Neuronal stem cell (in vitro differentiated cells): ENCODE results near the gene SCPEP1.

ENCODE experiments used
- DNase-seq: peaks from one replicate; pipeline ENCODE4 v3.0.0-alpha.2; 2013; ENCODE audit warnings: low spot score
- H2AFZ ChIP-seq: one replicate; pipeline ENCODE4 v1.6.1; 2013; ENCODE audit warnings: mild to moderate bottlenecking, low read length, inconsistent platforms
- H2AK5ac ChIP-seq: 2 replicates; pipeline ENCODE4 v1.6.1; 2013; ENCODE audit warnings: low read depth, mild to moderate bottlenecking, inconsistent platforms, low read length, moderate library complexity, mixed read lengths
- H2BK120ac ChIP-seq: 2 replicates; pipeline ENCODE4 v1.6.1; 2013; ENCODE audit warnings: low read depth, mild to moderate bottlenecking, inconsistent platforms, low read length, moderate library complexity, mixed read lengths
- H2BK12ac ChIP-seq: one replicate; pipeline ENCODE4 v1.6.1; 2013; ENCODE audit warnings: low read length, inconsistent platforms
- H2BK15ac ChIP-seq: 2 replicates; pipeline ENCODE4 v1.6.1; 2013; ENCODE audit warnings: mild to moderate bottlenecking, low read length, inconsistent platforms, mixed read lengths
- H2BK5ac ChIP-seq: one replicate; pipeline ENCODE4 v1.6.1; 2013; ENCODE audit warnings: inconsistent platforms, mild to moderate bottlenecking, low read length, moderate library complexity
- H3K14ac ChIP-seq: one replicate; pipeline ENCODE4 v1.6.1; 2013; ENCODE audit warnings: low read length, inconsistent platforms
- H3K18ac ChIP-seq: 2 replicates; pipeline ENCODE4 v1.6.1; 2013; ENCODE audit warnings: low read length, inconsistent platforms
- H3K23ac ChIP-seq: 2 replicates; pipeline ENCODE4 v1.6.1; 2013; ENCODE audit warnings: low read depth, mild to moderate bottlenecking, mixed read lengths, low read length, inconsistent platforms; ENCODE audit not compliant: poor library complexity
- H3K27ac ChIP-seq: replicated peaks from 3 replicates; pipeline ENCODE4 v1.5.1; 2013; ENCODE audit warnings: low read length, inconsistent platforms
- H3K27me3 ChIP-seq, 3 experiments: 2 replicates each; pipeline ENCODE4 v1.6.1; 2013; ENCODE audit warnings: low read length in 3 of 3, mild to moderate bottlenecking in 2 of 3, inconsistent platforms in 1 of 3, low read depth in 1 of 3, mixed read lengths in 1 of 3, moderate library complexity in 1 of 3; ENCODE audit not compliant: control insufficient read depth in 3 of 3, insufficient read depth in 3 of 3
- H3K36me3 ChIP-seq, 2 donors: replicated peaks in 1 of 2; 2 replicates each; pipeline ENCODE4 v1.6.1; 2013; ENCODE audit warnings: low read length in 2 of 2; ENCODE audit not compliant: control insufficient read depth in 2 of 2, insufficient read depth in 2 of 2
- H3K4ac ChIP-seq: 2 replicates; pipeline ENCODE4 v1.6.1; 2013; ENCODE audit warnings: inconsistent platforms, mild to moderate bottlenecking, low read length, moderate library complexity
- H3K4me1 ChIP-seq, 2 donors: 1 replicate in 1 of 2; 2 replicates in 1 of 2; pipeline ENCODE4 v1.6.1; 2013; ENCODE audit warnings: low read length in 2 of 2, low read depth in 1 of 2; ENCODE audit not compliant: control insufficient read depth in 2 of 2, insufficient read depth in 1 of 2
- H3K4me2 ChIP-seq: one replicate; pipeline ENCODE4 v1.6.1; 2013; ENCODE audit warnings: mild to moderate bottlenecking, low read length, inconsistent platforms; ENCODE audit not compliant: insufficient read depth, poor library complexity, severe bottlenecking
- H3K4me3 ChIP-seq, 2 donors: 2 replicates each; pipeline ENCODE4 v1.5.1; 2013; ENCODE audit warnings: low read length in 2 of 2, mild to moderate bottlenecking in 2 of 2, inconsistent platforms in 1 of 2, moderate library complexity in 1 of 2
- H3K79me1 ChIP-seq: one replicate; pipeline ENCODE4 v1.6.1; 2013; ENCODE audit warnings: low read depth, mild to moderate bottlenecking, inconsistent platforms, low read length, moderate library complexity
- H3K9ac ChIP-seq: one replicate; pipeline ENCODE4 v1.6.1; 2013; ENCODE audit warnings: mild to moderate bottlenecking, low read depth, low read length, inconsistent platforms; ENCODE audit not compliant: poor library complexity
- H3K9me3 ChIP-seq, 2 donors: replicated peaks in 1 of 2; 2 replicates each; pipeline versions ENCODE3 to v1.6.1; 2013; ENCODE audit warnings: low read length in 2 of 2, mild to moderate bottlenecking in 2 of 2, inconsistent platforms in 1 of 2, low read depth in 1 of 2, mixed read lengths in 1 of 2, moderate library complexity in 1 of 2; ENCODE audit not compliant: control insufficient read depth in 2 of 2, insufficient read depth in 1 of 2
- H4K8ac ChIP-seq: one replicate; pipeline ENCODE4 v1.6.1; 2013; ENCODE audit warnings: low read depth, mild to moderate bottlenecking, inconsistent platforms, low read length, moderate library complexity
- H4K91ac ChIP-seq: one replicate; pipeline ENCODE4 v1.6.1; 2013; ENCODE audit warnings: low read length, low read depth, mild to moderate bottlenecking, inconsistent platforms; ENCODE audit not compliant: poor library complexity
- WGBS, 2 donors: extraction: QIAGEN DNeasy Blood & Tissue Kit; methylation state at CpG; one replicate each; pipeline ENCODE4 v1.1.7; 2013; ENCODE audit warnings: missing lambda C conversion rate in 2 of 2, mixed read lengths in 1 of 2; ENCODE audit not compliant: insufficient read length in 2 of 2, insufficient replicate concordance in 1 of 2; ENCODE audit errors: extremely low coverage in 2 of 2; 5-methylcytosine and 5-hydroxymethylcytosine counted together

SCPEP1 gene

GRCh38 chr17:57021226-57021940 lies 43.5 kb downstream of the SCPEP1 start:
- Histone ChIP-seq H4K91ac (no peak overlapping the region), H2BK120ac (no peak overlapping the region), H3K9ac (no peak overlapping the region), H2BK5ac (no peak overlapping the region), H3K18ac (no peak overlapping the region), H2AK5ac (no peak overlapping the region), H3K27ac (no peak overlapping the region), H3K14ac (no peak overlapping the region), H4K8ac (no peak overlapping the region), H2AFZ (no peak overlapping the region), H2BK15ac (no peak overlapping the region), H3K4me3 (no peak overlapping the region), H3K79me1 (no peaks in the 10 kb centered on the region), H3K36me3 (no peaks in the 10 kb centered on the region), H3K9me3 (peaks cover 3 to 11% of the 10 kb centered on the region in 2 donors), H3K27me3 (no peaks in the 10 kb centered on the region), H3K4me1 (peaks cover 0 to 2% of the 10 kb centered on the region in 2 donors), H2BK12ac (no peak overlapping the region), H3K4ac (no peak overlapping the region), H3K4me2 (no peak overlapping the region), H3K23ac (no peak overlapping the region)
- DNase-seq: no peak
- no CpG with 5 or more reads among the region's 4 CpGs for WGBS, 2 donors

- no peak overlapping the region for H3K4ac ChIP-seq
- no peaks in the 10 kb centered on the region for H3K79me1 ChIP-seq
- peaks cover 5 to 10% of the 10 kb centered on the region in 2 donors for H3K9me3 ChIP-seq
Observed at GRCh38 chr17:57025876-57026275, 47.9 kb downstream of the SCPEP1 start.

GRCh38 chr17:57027852-57028251 lies 49.9 kb downstream of the SCPEP1 start:
- Histone ChIP-seq H4K91ac (no peak overlapping the region), H3K4me2 (no peak overlapping the region), H3K9ac (no peak overlapping the region), H3K18ac (no peak overlapping the region), H3K79me1 (no peaks in the 10 kb centered on the region), H3K27ac (no peak overlapping the region), H4K8ac (no peak overlapping the region), H3K36me3 (no peaks in the 10 kb centered on the region), H3K4ac (no peak overlapping the region), H3K4me1 (peaks cover 0 to 4% of the 10 kb centered on the region in 2 donors), H2BK15ac (no peak overlapping the region), H2BK5ac (no peak overlapping the region), H3K23ac (no peak overlapping the region), H3K4me3 (no peak overlapping the region), H3K27me3 (no peaks in the 10 kb centered on the region), H2BK12ac (no peak overlapping the region), H2BK120ac (no peak overlapping the region), H3K9me3 (peaks cover 2 to 10% of the 10 kb centered on the region in 2 donors), H2AK5ac (no peak overlapping the region), H3K14ac (no peak overlapping the region), H2AFZ (no peak overlapping the region)
- whole genome bisulfite sequencing, 2 donors: no CpG with 5 or more reads among the region's 1 CpG
- no peak for DNase-seq

More at GRCh38 chr17:57025876-57026275, 47.9 kb downstream of the SCPEP1 start:
- Histone ChIP-seq H2BK5ac (no peak overlapping the region), H2BK15ac (no peak overlapping the region), H3K4me2 (no peak overlapping the region), H3K9ac (no peak overlapping the region), H3K23ac (no peak overlapping the region), H2BK120ac (no peak overlapping the region), H4K8ac (no peak overlapping the region), H3K36me3 (no peaks in the 10 kb centered on the region), H3K4me1 (no peaks in the 10 kb centered on the region), H3K4me3 (no peak overlapping the region), H3K27me3 (no peaks in the 10 kb centered on the region), H3K18ac (no peak overlapping the region), H2AK5ac (no peak overlapping the region), H3K27ac (no peak overlapping the region), H2AFZ (no peak overlapping the region), H2BK12ac (no peak overlapping the region), H4K91ac (no peak overlapping the region), H3K14ac (no peak overlapping the region)
- DNase-seq: no peak
- no CpG with 5 or more reads among the region's 1 CpG for WGBS, 2 donors

GRCh38 chr17:57032343-57032742 lies 54.4 kb downstream of the SCPEP1 start:
- peak overlapping the region; percentile 19 for H2AFZ ChIP-seq
- H2BK5ac ChIP-seq: no peak overlapping the region
- peaks cover 2 to 5% of the 10 kb centered on the region in 2 donors for H3K9me3 ChIP-seq
- DNase-seq: no peak
- no peak overlapping the region for H3K14ac ChIP-seq
- H3K27me3 ChIP-seq: peaks cover 0 to 7% (median 0%) of the 10 kb centered on the region in 3 experiments
- no peak overlapping the region for H2BK12ac ChIP-seq
- no peak overlapping the region for H3K4me3 ChIP-seq
- no peak overlapping the region for H4K91ac ChIP-seq
- H2BK120ac ChIP-seq: no peak overlapping the region
- H3K79me1 ChIP-seq: no peaks in the 10 kb centered on the region
- H3K4me1 ChIP-seq: peaks cover 2 to 4% of the 10 kb centered on the region in 2 donors
- H3K23ac ChIP-seq: no peak overlapping the region
- H2AK5ac ChIP-seq: no peak overlapping the region
- H3K4me2 ChIP-seq: no peak overlapping the region
- H3K4ac ChIP-seq: no peak overlapping the region
- no peak overlapping the region for H3K18ac ChIP-seq
- no peak overlapping the region for H3K27ac ChIP-seq
- no peak overlapping the region for H4K8ac ChIP-seq
- no peak overlapping the region for H3K9ac ChIP-seq
- no peak overlapping the region for H2BK15ac ChIP-seq
- H3K36me3 ChIP-seq: no peaks in the 10 kb centered on the region
- WGBS, 2 donors: no CpG with 5 or more reads among the region's 8 CpGs
